ENCODE measurements around the gene PLIN1.

Gene PLIN1

GRCh38 chr15:89648106-89649012, 30.8 kb downstream of the PLIN1 start:
- no peaks in the 10 kb centered on the region for H3K4me1 ChIP-seq (ENCODE audit: insufficient read depth, low read length)
- H3K9me3 ChIP-seq (ENCODE audit: insufficient read depth, low read length, severe bottlenecking), result no peaks in the 10 kb centered on the region
- no peak for ATAC-seq (ENCODE audit: insufficient read depth, low read depth)
- H3K4me2 ChIP-seq (ENCODE audit: insufficient read depth, low read length), result no peak overlapping the region
- no peak for TF ChIP-seq EZH2 (IDR thresholded peaks at IDR 0.05; ENCODE audit: borderline replicate concordance, low read depth, low read length, severe bottlenecking)
- H3K79me2 ChIP-seq (ENCODE audit: insufficient read depth, low read length), result no peaks in the 10 kb centered on the region
- H4K20me1 ChIP-seq (ENCODE audit: insufficient read depth, low read length), result no peaks in the 10 kb centered on the region
- no peak overlapping the region for H3K4me3 ChIP-seq (ENCODE audit: low read depth in 1 of 2, low read length in 2 of 2)
- no peaks in the 10 kb centered on the region for H3K27me3 ChIP-seq (ENCODE audit: insufficient read depth, low read length, poor library complexity)
- H3K27ac ChIP-seq (ENCODE audit: low read length), result no peak overlapping the region
- no peak for DNase-seq
- no peak overlapping the region for H3K9ac ChIP-seq (ENCODE audit: low read depth, low read length)
- H2AFZ ChIP-seq (ENCODE audit: low read depth, low read length), result no peak overlapping the region
- no peaks in the 10 kb centered on the region for H3K36me3 ChIP-seq (ENCODE audit: insufficient read depth, low read length)

GRCh38 chr15:89647191-89647851, 31.8 kb downstream of the PLIN1 start:
- H3K4me1 ChIP-seq (ENCODE audit: insufficient read depth, low read length), result no peaks in the 10 kb centered on the region
- H4K20me1 ChIP-seq (ENCODE audit: insufficient read depth, low read length), result no peaks in the 10 kb centered on the region
- no peak overlapping the region for H2AFZ ChIP-seq (ENCODE audit: low read depth, low read length)
- peak; percentile 56 for DNase-seq
- H3K27me3 ChIP-seq (ENCODE audit: insufficient read depth, low read length, poor library complexity), result no peaks in the 10 kb centered on the region
- no peak overlapping the region for H3K9ac ChIP-seq (ENCODE audit: low read depth, low read length)
- TF ChIP-seq EZH2 (IDR thresholded peaks at IDR 0.05; ENCODE audit: borderline replicate concordance, low read depth, low read length, severe bottlenecking), result no peak
- peak; percentile 67 for TF ChIP-seq CTCF (IDR thresholded peaks at IDR 0.05; ENCODE audit: borderline replicate concordance, extremely low read depth, low read length, poor library complexity, severe bottlenecking)
- no peaks in the 10 kb centered on the region for H3K36me3 ChIP-seq (ENCODE audit: insufficient read depth, low read length)
- no peak overlapping the region for H3K4me2 ChIP-seq (ENCODE audit: insufficient read depth, low read length)
- peak; percentile 78 for ATAC-seq (ENCODE audit: insufficient read depth, low read depth)
- H3K79me2 ChIP-seq (ENCODE audit: insufficient read depth, low read length), result no peaks in the 10 kb centered on the region
- no peak overlapping the region for H3K27ac ChIP-seq (ENCODE audit: low read length)
- no peaks in the 10 kb centered on the region for H3K9me3 ChIP-seq (ENCODE audit: insufficient read depth, low read length, severe bottlenecking)
- no peak overlapping the region for H3K4me3 ChIP-seq (ENCODE audit: low read depth in 1 of 2, low read length in 2 of 2)

GRCh38 chr15:89646416-89647141, 32.6 kb downstream of the PLIN1 start:
- Histone ChIP-seq H3K4me1 (ENCODE audit: insufficient read depth, low read length) (no peaks in the 10 kb centered on the region), H4K20me1 (ENCODE audit: insufficient read depth, low read length) (no peaks in the 10 kb centered on the region), H3K27ac (ENCODE audit: low read length) (no peak overlapping the region), H3K9me3 (ENCODE audit: insufficient read depth, low read length, severe bottlenecking) (no peaks in the 10 kb centered on the region), H3K4me2 (ENCODE audit: insufficient read depth, low read length) (no peak overlapping the region), H2AFZ (ENCODE audit: low read depth, low read length) (no peak overlapping the region), H3K9ac (ENCODE audit: low read depth, low read length) (no peak overlapping the region), H3K27me3 (ENCODE audit: insufficient read depth, low read length, poor library complexity) (no peaks in the 10 kb centered on the region), H3K79me2 (ENCODE audit: insufficient read depth, low read length) (no peaks in the 10 kb centered on the region), H3K4me3 (ENCODE audit: low read depth in 1 of 2, low read length in 2 of 2) (no peak overlapping the region), H3K36me3 (ENCODE audit: insufficient read depth, low read length) (no peaks in the 10 kb centered on the region)
- no peak for TF ChIP-seq EZH2 (IDR thresholded peaks at IDR 0.05; ENCODE audit: borderline replicate concordance, low read depth, low read length, severe bottlenecking)
- no peak for TF ChIP-seq CTCF (IDR thresholded peaks at IDR 0.05; ENCODE audit: borderline replicate concordance, extremely low read depth, low read length, poor library complexity, severe bottlenecking)
- DNase-seq (no peak), ATAC-seq (ENCODE audit: insufficient read depth, low read depth) (0 out of 3 replicates have a peak, but pooled peaks have one; percentile 17)

Measured in DND-41 (cell line).